Endodermal cell (in vitro differentiated cells): Measurements from ENCODE around the gene SUGCT. TPM values are rescaled to one million over a fixed set of nuclear protein-coding genes. Genes with fewer than 3 reads are reported as not detected.

Source experiments
- DNase-seq: peaks from one replicate; pipeline ENCODE4 v3.0.0-alpha.2; 2017
- H3K27ac ChIP-seq: 2 replicates; pipeline ENCODE4 v1.5.1; 2013; ENCODE audit warnings: mild to moderate bottlenecking, low read depth, low read length, moderate library complexity
- H3K27me3 ChIP-seq: 2 replicates; pipeline ENCODE4 v1.6.1; 2013; ENCODE audit warnings: mild to moderate bottlenecking, low read length, moderate library complexity; ENCODE audit not compliant: insufficient read depth, control insufficient read depth, poor library complexity, severe bottlenecking
- H3K36me3 ChIP-seq: 2 replicates; pipeline ENCODE4 v1.7.0; 2013; ENCODE audit warnings: mild to moderate bottlenecking, low read length, moderate library complexity; ENCODE audit not compliant: control insufficient read depth, insufficient read depth
- H3K4me1 ChIP-seq: one replicate; pipeline ENCODE4 v1.7.0; 2013; ENCODE audit warnings: low read length; ENCODE audit not compliant: control insufficient read depth, insufficient read depth
- H3K4me3 ChIP-seq: 2 replicates; pipeline ENCODE4 v1.5.1; 2013; ENCODE audit warnings: mild to moderate bottlenecking, low read length, moderate library complexity
- H3K9ac ChIP-seq: 2 replicates; pipeline ENCODE4 v1.6.1; 2013; ENCODE audit warnings: mild to moderate bottlenecking, low read length, moderate library complexity; ENCODE audit not compliant: poor library complexity, severe bottlenecking; ENCODE audit errors: extremely low read depth
- H3K9me3 ChIP-seq: 2 replicates; pipeline ENCODE4 v1.6.1; 2013; ENCODE audit warnings: mild to moderate bottlenecking, low read length, moderate library complexity; ENCODE audit not compliant: control insufficient read depth
- H3K27ac Mint-ChIP-seq: 2 replicates; pipeline ENCODE4 v1.8.0; 2020; ENCODE audit warnings: mixed read lengths
- H3K27me3 Mint-ChIP-seq: 2 replicates; pipeline ENCODE4 v1.8.0; 2021; ENCODE audit warnings: mild to moderate bottlenecking, mixed read lengths; ENCODE audit not compliant: insufficient read depth
- H3K36me3 Mint-ChIP-seq: 2 replicates; pipeline ENCODE4 v1.8.0; 2020; ENCODE audit warnings: low read depth, mixed read lengths
- H3K4me1 Mint-ChIP-seq: 2 replicates; pipeline ENCODE4 v1.8.0; 2020; ENCODE audit warnings: mixed read lengths
- H3K4me3 Mint-ChIP-seq: 2 replicates; pipeline ENCODE4 v1.8.0; 2020; ENCODE audit warnings: mild to moderate bottlenecking, moderate library complexity, mixed read lengths
- H3K9me3 Mint-ChIP-seq: 2 replicates; pipeline ENCODE4 v1.8.0; 2020; ENCODE audit warnings: mild to moderate bottlenecking, mixed read lengths
- WGBS, 2 experiments: methylation state at CpG; one replicate each; pipeline versions ENCODE4 v1.1.5 to v1.1.7; 2013; ENCODE audit warnings: missing lambda C conversion rate in 2 of 2, mixed read lengths in 1 of 2; ENCODE audit not compliant: insufficient coverage in 1 of 2, insufficient read length in 1 of 2; 5-methylcytosine and 5-hydroxymethylcytosine counted together
- total RNA-seq, 2 donors: library from RNA; stranded (reverse); fragmentation: NEBNext Ultra II Directional in 1 of 2; extraction: Animal tissue kit (Norgen Biotek cat#: 25700) in 1 of 2; gene quantifications; 2 replicates in 1 of 2; 3 replicates in 1 of 2; pipeline ENCODE4 v1.2.1, GENCODE V29; 2021
- TF ChIP-seq, protein P1 (sequence below): fragments of 200-600 bp; sonication (generic); conservative IDR thresholded peaks from 2 replicates; pipeline ENCODE4 v1.5.0; 2021; ENCODE audit warnings: antibody characterized with exemption, mild to moderate bottlenecking

The SUGCT gene
- total RNA-seq, 2 donors from 2014 or later = 3.6 to 3.9 TPM

- H3K9me3 Mint-ChIP-seq = no peaks in the 10 kb centered on the region
- no peak overlapping the region for H3K27ac Mint-ChIP-seq
- Histone ChIP-seq H3K4me1 (peaks cover 4% of the 10 kb centered on the region), H3K36me3 (no peaks in the 10 kb centered on the region), H3K4me3 (no peak overlapping the region), H3K9me3 (no peaks in the 10 kb centered on the region), H3K9ac (no peak overlapping the region), H3K27me3 (no peaks in the 10 kb centered on the region), H3K27ac (no peak overlapping the region)
- no peaks in the 10 kb centered on the region for H3K36me3 Mint-ChIP-seq
- DNase-seq = no peak
- H3K4me1 Mint-ChIP-seq = peaks cover 1% of the 10 kb centered on the region
- TF ChIP-seq, protein P1, sequence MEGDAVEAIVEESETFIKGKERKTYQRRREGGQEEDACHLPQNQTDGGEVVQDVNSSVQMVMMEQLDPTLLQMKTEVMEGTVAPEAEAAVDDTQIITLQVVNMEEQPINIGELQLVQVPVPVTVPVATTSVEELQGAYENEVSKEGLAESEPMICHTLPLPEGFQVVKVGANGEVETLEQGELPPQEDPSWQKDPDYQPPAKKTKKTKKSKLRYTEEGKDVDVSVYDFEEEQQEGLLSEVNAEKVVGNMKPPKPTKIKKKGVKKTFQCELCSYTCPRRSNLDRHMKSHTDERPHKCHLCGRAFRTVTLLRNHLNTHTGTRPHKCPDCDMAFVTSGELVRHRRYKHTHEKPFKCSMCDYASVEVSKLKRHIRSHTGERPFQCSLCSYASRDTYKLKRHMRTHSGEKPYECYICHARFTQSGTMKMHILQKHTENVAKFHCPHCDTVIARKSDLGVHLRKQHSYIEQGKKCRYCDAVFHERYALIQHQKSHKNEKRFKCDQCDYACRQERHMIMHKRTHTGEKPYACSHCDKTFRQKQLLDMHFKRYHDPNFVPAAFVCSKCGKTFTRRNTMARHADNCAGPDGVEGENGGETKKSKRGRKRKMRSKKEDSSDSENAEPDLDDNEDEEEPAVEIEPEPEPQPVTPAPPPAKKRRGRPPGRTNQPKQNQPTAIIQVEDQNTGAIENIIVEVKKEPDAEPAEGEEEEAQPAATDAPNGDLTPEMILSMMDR = no peak
- 94 to 96% methylated on average over 5 to 6 of the region's 6 CpGs for WGBS, 2 experiments
- no peak overlapping the region for H3K4me3 Mint-ChIP-seq
- H3K27me3 Mint-ChIP-seq = no peaks in the 10 kb centered on the region
Observed at GRCh38 chr7:40546616-40547501, 412.1 kb downstream of the SUGCT start.

- Histone ChIP-seq H3K9me3 (no peaks in the 10 kb centered on the region), H3K27me3 (no peaks in the 10 kb centered on the region), H3K9ac (no peak overlapping the region), H3K36me3 (no peaks in the 10 kb centered on the region), H3K27ac (no peak overlapping the region), H3K4me3 (no peak overlapping the region), H3K4me1 (peaks cover 4% of the 10 kb centered on the region)
- TF ChIP-seq, protein P1 = no peak
- H3K4me3 Mint-ChIP-seq = no peak overlapping the region
- H3K4me1 Mint-ChIP-seq = peaks cover 3% of the 10 kb centered on the region
- WGBS, 2 experiments = 88 to 94% methylated on average over 2 of the region's 2 CpGs
- no peaks in the 10 kb centered on the region for H3K27me3 Mint-ChIP-seq
- H3K27ac Mint-ChIP-seq = no peak overlapping the region
- no peaks in the 10 kb centered on the region for H3K36me3 Mint-ChIP-seq
- DNase-seq = no peak
- H3K9me3 Mint-ChIP-seq = no peaks in the 10 kb centered on the region
Observed at GRCh38 chr7:40549372-40550039, 414.7 kb downstream of the SUGCT start.

GRCh38 chr7:40551685-40552576, 417.1 kb downstream of the SUGCT start:
- Histone ChIP-seq H3K27me3 (no peaks in the 10 kb centered on the region), H3K4me1 (peaks cover 4% of the 10 kb centered on the region), H3K36me3 (no peaks in the 10 kb centered on the region), H3K9me3 (no peaks in the 10 kb centered on the region), H3K27ac (no peak overlapping the region), H3K4me3 (no peak overlapping the region), H3K9ac (no peak overlapping the region)
- DNase-seq = no peak
- Mint-ChIP-seq H3K27ac (no peak overlapping the region), H3K27me3 (no peaks in the 10 kb centered on the region), H3K4me3 (no peak overlapping the region), H3K4me1 (peaks cover 3% of the 10 kb centered on the region), H3K9me3 (no peaks in the 10 kb centered on the region), H3K36me3 (no peaks in the 10 kb centered on the region)
- TF ChIP-seq, protein P1 = no peak
- WGBS, 2 experiments = 77 to 91% methylated on average over 5 to 8 of the region's 8 CpGs
